HG03558 (cell line): ENCODE results near the gene KLHL11.

Experiments
- ATAC-seq: cut with Tn5 transposase; IDR thresholded peaks from one replicate; pipeline ENCODE4 v1.9.1; 2021; ENCODE audit warnings: moderate number of reproducible peaks; ENCODE audit not compliant: unreplicated experiment; ENCODE audit errors: extremely low read depth

Gene KLHL11

GRCh38 chr17:41864836-41865595 lies at the start of gene KLHL11:
Gene KLHL11 (minus strand): TSS chr17:41865423. CDS start chr17:41865370, 53 bp downstream.
- peak; percentile 45 for ATAC-seq

- no peak for ATAC-seq
These were observed 49.8 kb upstream of the KLHL11 start for GRCh38 chr17:41915020-41915419.

- ATAC-seq: no peak
These were observed 49.1 kb upstream of the KLHL11 start for GRCh38 chr17:41914358-41914766.

- no peak for ATAC-seq
These were observed 48.6 kb upstream of the KLHL11 start for GRCh38 chr17:41913798-41914197.

- ATAC-seq: no peak
These were observed 47.7 kb upstream of the KLHL11 start for GRCh38 chr17:41912925-41913324.

- ATAC-seq: no peak
These were observed 45.6 kb upstream of the KLHL11 start for GRCh38 chr17:41910701-41911391.

- no peak for ATAC-seq
These were observed 43.9 kb upstream of the KLHL11 start for GRCh38 chr17:41909088-41909487.

GRCh38 chr17:41907633-41908539 lies 42.7 kb upstream of the KLHL11 start:
- ATAC-seq: no peak

- no peak for ATAC-seq
These were observed 41.9 kb upstream of the KLHL11 start for GRCh38 chr17:41907185-41907556.

- ATAC-seq: no peak
These were observed 41.4 kb upstream of the KLHL11 start for GRCh38 chr17:41906465-41907184.

- no peak for ATAC-seq
These were observed 39.9 kb upstream of the KLHL11 start for GRCh38 chr17:41905172-41905571.

GRCh38 chr17:41904242-41904841 lies 39.1 kb upstream of the KLHL11 start:
- no peak for ATAC-seq

- no peak for ATAC-seq
These were observed 36.4 kb upstream of the KLHL11 start for GRCh38 chr17:41901646-41902045.

GRCh38 chr17:41896726-41897125 lies 31.5 kb upstream of the KLHL11 start:
- no peak for ATAC-seq

GRCh38 chr17:41895617-41896016 lies 30.4 kb upstream of the KLHL11 start:
- no peak for ATAC-seq

GRCh38 chr17:41894791-41895331 lies 29.6 kb upstream of the KLHL11 start:
- no peak for ATAC-seq

- ATAC-seq: no peak
These were observed 28.2 kb upstream of the KLHL11 start for GRCh38 chr17:41893384-41893783.

GRCh38 chr17:41892021-41892376 lies 26.8 kb upstream of the KLHL11 start:
- ATAC-seq: no peak

GRCh38 chr17:41891135-41892020 lies 26.2 kb upstream of the KLHL11 start:
- no peak for ATAC-seq
